A549 (cell line): ENCODE measurements around the gene KCTD21. TPM values are rescaled to one million over a fixed set of nuclear protein-coding genes. Genes with fewer than 3 reads are reported as not detected.

Experiments used
- ATAC-seq, 2 experiments: fragments of 200-7000 bp in 1 of 2; fragments of >200 bp in 1 of 2; cut with Nextera tagmentation in 1 of 2; cut with Tn5 transposase in 1 of 2; 3 replicates each; pipeline versions ENCODE4 v1.8.0 to v1.9.1; 2018 to 2020; ENCODE audit warnings: mild to moderate bottlenecking in 1 of 2, moderate library complexity in 1 of 2
- CTCF ChIA-PET: fragments of 300-600 bp; sonication (Branson Sonifier 250); formaldehyde crosslinking; extraction: SDS; loops from one replicate; lab custom pipeline; 2021; ENCODE audit warnings: antibody characterized with exemption, inconsistent platforms; lab: Yijun Ruan, JAX
- POLR2A ChIA-PET: fragments of 350-600 bp; formaldehyde crosslinking; extraction: SDS; loops from one replicate; lab custom pipeline; 2021; ENCODE audit warnings: antibody characterized with exemption, inconsistent platforms; lab: Yijun Ruan, JAX
- DNase-seq, 2 experiments: peaks; one replicate each; pipeline versions ENCODE4 v3.0.0 to v3.0.0-alpha.2; 2011 to 2016; ENCODE audit warnings: low read depth in 1 of 2, low spot score in 1 of 2
- FAIRE-seq: peaks from 2 replicates; lab custom pipeline; 2011; peaks lifted over from hg19 to GRCh38; lab: Jason Lieb, UNC
- H3K27ac ChIP-seq, 2 experiments: fragments of >200 bp; sonication (Bioruptor Twin); formaldehyde crosslinking; 3 replicates each; pipeline ENCODE4 v1.5.1; 2016 to 2017
- H3K4me1 ChIP-seq: fragments of >200 bp; sonication (Bioruptor Twin); formaldehyde crosslinking; 3 replicates; pipeline ENCODE4 v1.6.1; 2016
- H3K4me2 ChIP-seq: fragments of >200 bp; sonication (Bioruptor Twin); formaldehyde crosslinking; 3 replicates; pipeline ENCODE4 v1.6.1; 2016
- H3K4me3 ChIP-seq: fragments of >200 bp; sonication (Bioruptor Twin); formaldehyde crosslinking; 3 replicates; pipeline ENCODE4 v1.5.1; 2016
- H3K9me3 ChIP-seq: fragments of >200 bp; sonication (Bioruptor Twin); formaldehyde crosslinking; 3 replicates; pipeline ENCODE4 v1.6.1; 2016
- BHLHE40 ChIP-seq: IDR thresholded peaks from 2 replicates; pipeline ENCODE4 v1.6.1; 2012; ENCODE audit warnings: low read depth, low read length, inconsistent platforms
- CBX2 ChIP-seq: fragments of 200-600 bp; sonication (generic); IDR thresholded peaks from 2 replicates; pipeline ENCODE4 v1.6.1; 2016; ENCODE audit warnings: low read depth, mild to moderate bottlenecking, borderline replicate concordance
- CBX8 ChIP-seq: fragments of 200-600 bp; sonication (generic); IDR thresholded peaks from 2 replicates; pipeline ENCODE4 v1.6.1; 2016
- CHD2 ChIP-seq: fragments of 150-350 bp; IDR thresholded peaks from 2 replicates; pipeline ENCODE4 v1.6.1; 2014; ENCODE audit warnings: low read length; ENCODE audit not compliant: partially characterized antibody
- EHF ChIP-seq: fragments of 250-450 bp; sonication (Bioruptor Pico); IDR thresholded peaks from 2 replicates; pipeline ENCODE4 v1.5.0; 2020; ENCODE audit warnings: mild to moderate bottlenecking
- EHMT2 ChIP-seq: fragments of 200-600 bp; sonication (generic); IDR thresholded peaks from 2 replicates; pipeline ENCODE4 v1.6.1; 2016; ENCODE audit warnings: antibody characterized with exemption, low read depth, mild to moderate bottlenecking, moderate library complexity
- ELK1 ChIP-seq: fragments of 150-350 bp; IDR thresholded peaks from 2 replicates; pipeline ENCODE4 v1.6.1; 2014; ENCODE audit warnings: low read depth, mild to moderate bottlenecking, low read length
- EP300 ChIP-seq, 2 experiments: fragments of >200 bp; sonication (Bioruptor Twin); formaldehyde crosslinking; IDR thresholded peaks; 2 replicates in 1 of 2; 3 replicates in 1 of 2; pipeline ENCODE4 v1.6.1; 2016 to 2017
- FOSL2 ChIP-seq, 2 experiments: fragments of 450-650 bp in 1 of 2; fragments of >200 bp in 1 of 2; sonication (Bioruptor Twin) in 1 of 2; formaldehyde crosslinking; IDR thresholded peaks; 2 replicates each; pipeline versions ENCODE4 v1.5.0 to v1.6.1; 2016 to 2020; ENCODE audit warnings: mild to moderate bottlenecking in 1 of 2, moderate library complexity in 1 of 2
- GATA3 ChIP-seq: IDR thresholded peaks from 2 replicates; pipeline ENCODE4 v1.6.1; 2012; ENCODE audit warnings: borderline replicate concordance
- HOXB13 ChIP-seq: fragments of 250-450 bp; sonication (Bioruptor Pico); IDR thresholded peaks from 2 replicates; pipeline ENCODE4 v1.5.0; 2020; ENCODE audit warnings: low read depth, mild to moderate bottlenecking, moderate library complexity
- HOXB5 ChIP-seq: fragments of 250-450 bp; sonication (Bioruptor Pico); IDR thresholded peaks from 2 replicates; pipeline ENCODE4 v1.5.0; 2020; ENCODE audit warnings: mild to moderate bottlenecking, moderate library complexity
- KDM1A ChIP-seq: fragments of 200-600 bp; sonication (generic); IDR thresholded peaks from 2 replicates; pipeline ENCODE4 v1.6.1; 2016; ENCODE audit warnings: low read depth, mild to moderate bottlenecking
- KDM5A ChIP-seq: fragments of 200-600 bp; sonication (generic); IDR thresholded peaks from 2 replicates; pipeline ENCODE4 v1.6.1; 2016; ENCODE audit warnings: antibody characterized with exemption, mild to moderate bottlenecking
- MAFK ChIP-seq: fragments of 450-650 bp; IDR thresholded peaks from 2 replicates; pipeline ENCODE4 v1.6.1; 2014; ENCODE audit not compliant: partially characterized antibody
- NFE2L2 ChIP-seq: fragments of 150-350 bp; conservative IDR thresholded peaks from 2 replicates; pipeline ENCODE4 v1.6.1; 2014; ENCODE audit warnings: low read length
- NR3C1 ChIP-seq: fragments of >200 bp; sonication (Bioruptor Twin); formaldehyde crosslinking; IDR thresholded peaks from 3 replicates; pipeline ENCODE4 v1.6.1; 2017
- PHF8 ChIP-seq: fragments of 200-600 bp; sonication (generic); IDR thresholded peaks from 2 replicates; pipeline ENCODE4 v1.6.1; 2016; ENCODE audit warnings: low read depth, mild to moderate bottlenecking, antibody characterized with exemption, moderate library complexity, borderline replicate concordance
- POLR2A ChIP-seq: IDR thresholded peaks from 2 replicates; pipeline ENCODE4 v1.6.1; 2012; ENCODE audit warnings: mild to moderate bottlenecking, low read length
- POLR2AphosphoS2 ChIP-seq: conservative IDR thresholded peaks from 2 replicates; pipeline ENCODE4 v1.6.1; 2012; ENCODE audit warnings: low read length, improper control_type of control experiment, inconsistent platforms
- RFX5 ChIP-seq: fragments of 450-650 bp; IDR thresholded peaks from 2 replicates; pipeline ENCODE4 v1.7.1; 2014; ENCODE audit warnings: antibody characterized with exemption, mild to moderate bottlenecking, moderate library complexity
- RNF2 ChIP-seq: fragments of 200-600 bp; sonication (generic); IDR thresholded peaks from 2 replicates; pipeline ENCODE4 v1.6.1; 2016; ENCODE audit warnings: low read depth, mild to moderate bottlenecking, antibody characterized with exemption, moderate library complexity, borderline replicate concordance
- TP53 ChIP-seq: fragments of 250-450 bp; sonication (Bioruptor Pico); IDR thresholded peaks from 2 replicates; pipeline ENCODE4 v1.5.0; 2021; ENCODE audit warnings: mild to moderate bottlenecking, moderate library complexity
- USF2 ChIP-seq: fragments of 450-650 bp; IDR thresholded peaks from 2 replicates; pipeline ENCODE4 v1.6.1; 2014; ENCODE audit warnings: antibody characterized with exemption
- ZFP36 ChIP-seq: fragments of 450-650 bp; IDR thresholded peaks from 2 replicates; pipeline ENCODE4 v1.6.1; 2014; ENCODE audit warnings: borderline replicate concordance; ENCODE audit not compliant: partially characterized antibody
- WGBS: methylation state at CpG from one replicate; pipeline ENCODE4 v1.1.6; 2017; ENCODE audit errors: missing lambda C conversion rate; 5-methylcytosine and 5-hydroxymethylcytosine counted together
- polyA plus RNA-seq, 4 experiments: library from polyadenylated mRNA; depleted of rRNA in 3 of 4; stranded (reverse); fragments of >200 nt; fragmentation: RNase III in 1 of 4; extraction: RNeasy Plus Mini Kit Qiagen cat#74134 plus additional on column Dnase treatment in 1 of 4; gene quantifications; 2 replicates in 3 of 4; 3 replicates in 1 of 4; pipeline ENCODE4 v1.2.3, GENCODE V29; 2011 to 2017
- TF ChIP-seq, protein P1 (sequence below): fragments of >200 bp; sonication (Bioruptor Twin); formaldehyde crosslinking; IDR thresholded peaks from 2 replicates; pipeline ENCODE4 v1.6.1; 2016

KCTD21 gene
- polyA plus RNA-seq, 2 of the 4 experiments (the other 2 are of a cell fraction), result 5.9 to 7.2 TPM

DNA sequence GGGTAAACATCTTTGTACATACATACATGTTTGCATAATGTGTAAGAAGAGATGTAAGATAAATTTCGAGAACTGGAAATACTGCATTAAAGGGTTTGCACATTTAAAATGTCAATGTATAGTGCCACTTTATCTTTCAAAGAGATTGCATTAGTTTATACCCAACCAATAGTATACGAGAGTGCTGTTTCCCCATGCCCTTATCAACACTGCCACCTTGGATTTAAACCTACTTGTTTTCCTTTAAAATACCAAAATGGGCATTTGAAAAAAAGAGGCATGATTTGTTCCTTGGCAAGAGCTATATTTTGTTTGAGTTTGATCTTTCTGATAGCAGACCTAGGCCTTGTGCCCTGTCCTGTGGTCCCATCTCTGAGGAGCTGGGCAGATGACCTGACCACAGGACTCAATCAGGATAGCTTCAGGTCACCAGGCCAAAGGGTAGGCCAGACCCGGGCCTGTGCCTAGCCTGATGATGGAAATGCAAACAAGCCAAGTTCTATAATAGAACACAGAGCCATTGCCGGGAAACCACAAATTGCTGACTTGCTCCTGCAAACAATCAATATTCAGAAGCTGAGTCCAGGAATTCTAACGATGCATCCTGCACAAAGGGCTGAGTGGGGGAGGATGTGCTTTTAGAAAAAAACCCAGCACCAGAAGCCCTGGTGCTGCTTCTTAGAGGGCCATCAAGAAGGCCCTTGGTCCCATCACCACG is 32.1 kb downstream of the KCTD21 start:
- Histone ChIP-seq H3K4me1 (no peaks in the 10 kb centered on the region), H3K9me3 (no peaks in the 10 kb centered on the region), H3K4me3 (no peak overlapping the region), H3K27ac (no peak overlapping the region), H3K4me2 (no peak overlapping the region)
- ATAC-seq, result no peak
- no peak for DNase-seq
- 68% methylated on average over 5 of the region's 6 CpGs for WGBS
- TF ChIP-seq FOSL2 (IDR thresholded peaks at IDR 0.05) (no peak), FOSL2 (CRISPR knock-in tag; IDR thresholded peaks at IDR 0.05) (no peak), GATA3 (no peak), KDM5A (no peak), HOXB5 (CRISPR knock-in tag) (no peak), MAFK (no peak), ZFP36 (no peak), BHLHE40 (no peak), EHMT2 (no peak), CBX8 (no peak), RFX5 (no peak), NR3C1 (no peak)
- no peak for FAIRE-seq
- POLR2A ChIA-PET, result no interaction called here
- CTCF ChIA-PET, result no interaction called here

GRCh38 chr11:78151804-78152203 is 36.6 kb downstream of the KCTD21 start:
- H3K4me3 ChIP-seq, result no peak overlapping the region
- H3K9me3 ChIP-seq, result no peaks in the 10 kb centered on the region
- FAIRE-seq (no peak), DNase-seq (no peak), ATAC-seq (no peak)
- ChIA-PET POLR2A (no interaction called here), CTCF (interaction anchor here (2.9 kb wide), 1 partner anchor 11 kb away, joined by 15 read pairs; the partner anchor contains the start of gene ALG8)
- 0 out of 3 replicates have a peak, but pooled peaks cover 6% of the 10 kb centered on the region for H3K4me1 ChIP-seq
- H3K4me2 ChIP-seq, result no peak overlapping the region
- TF ChIP-seq EP300 (IDR thresholded peaks at IDR 0.05), result no peak
- no peak for TF ChIP-seq CBX2
- TF ChIP-seq POLR2AphosphoS2, result no peak
- TF ChIP-seq KDM1A, result no peak
- no peak for TF ChIP-seq CHD2
- TF ChIP-seq POLR2A, result no peak
- no peak for TF ChIP-seq ELK1
- no peak for TF ChIP-seq HOXB13 (CRISPR knock-in tag)
- TF ChIP-seq EHMT2, result no peak
- TF ChIP-seq BHLHE40, result no peak
- TF ChIP-seq EHF (CRISPR knock-in tag), result no peak
- no peak for TF ChIP-seq PHF8
- TF ChIP-seq, protein P1, sequence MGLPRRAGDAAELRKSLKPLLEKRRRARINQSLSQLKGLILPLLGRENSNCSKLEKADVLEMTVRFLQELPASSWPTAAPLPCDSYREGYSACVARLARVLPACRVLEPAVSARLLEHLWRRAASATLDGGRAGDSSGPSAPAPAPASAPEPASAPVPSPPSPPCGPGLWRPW, result no peak
- no peak for TF ChIP-seq USF2
- H3K27ac ChIP-seq, result no peak overlapping the region

DNA sequence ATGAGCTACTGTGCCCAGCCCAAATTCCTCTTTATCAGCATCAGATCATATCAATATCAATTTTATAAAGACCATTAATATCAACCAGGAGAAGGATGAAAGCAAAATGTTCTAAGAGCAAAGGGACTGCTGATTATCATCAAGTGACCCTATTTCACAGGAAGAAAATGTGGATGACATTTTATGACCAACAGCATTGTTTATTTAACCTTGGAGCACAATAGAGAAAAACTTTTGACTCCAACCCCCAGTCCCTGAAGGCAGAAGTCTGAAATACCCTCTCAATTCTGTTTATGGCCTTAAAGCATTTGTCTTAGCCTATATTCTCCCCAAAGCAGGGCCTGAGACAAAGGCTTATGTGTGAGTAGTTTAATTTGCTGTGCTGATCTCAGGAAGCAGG is 37.7 kb downstream of the KCTD21 start:
- ChIA-PET CTCF (interaction anchor here (2.9 to 4.4 kb wide), 2 partner anchors 10 to 414 kb away, joined by 15 to 16 read pairs; partner anchors contain the start of gene ALG8), POLR2A (no interaction called here)
- H3K27ac ChIP-seq, result no peak overlapping the region
- ATAC-seq (no peak), DNase-seq (no peak), FAIRE-seq (no peak)
- TF ChIP-seq BHLHE40 (no peak), TP53 (CRISPR knock-in tag) (no peak), EHMT2 (no peak), CBX2 (no peak), RNF2 (no peak), NR3C1 (no peak), NFE2L2 (no peak)
- no peaks in the 10 kb centered on the region for H3K9me3 ChIP-seq
- H3K4me3 ChIP-seq, result no peak overlapping the region
- 0 out of 3 replicates have a peak, but pooled peaks cover 6% of the 10 kb centered on the region for H3K4me1 ChIP-seq
- H3K4me2 ChIP-seq, result no peak overlapping the region
